Neural cell (in vitro differentiated cells): ENCODE measurements around the gene OVOL3.

Experiments used
- EP300 ChIP-seq: fragments of 450-650 bp; conservative IDR thresholded peaks from 2 replicates; pipeline ENCODE4 v1.6.1; 2014; ENCODE audit warnings: antibody characterized with exemption, mild to moderate bottlenecking, moderate library complexity; ENCODE audit not compliant: poor library complexity, severe bottlenecking
- EZH2 ChIP-seq: fragments of 200-600, 300-800 bp; shearing (Covaris generic), sonication (generic); IDR thresholded peaks from 2 replicates; pipeline ENCODE4 v1.6.1; 2014; ENCODE audit warnings: antibody characterized with exemption, low read length, borderline replicate concordance, mild to moderate bottlenecking; ENCODE audit not compliant: insufficient read depth, poor library complexity, severe bottlenecking
- POLR2AphosphoS5 ChIP-seq: IDR thresholded peaks from 2 replicates; pipeline ENCODE4 v1.6.1; 2012
- RAD21 ChIP-seq: fragments of 450-650 bp; conservative IDR thresholded peaks from 2 replicates; pipeline ENCODE4 v1.6.1; 2014; ENCODE audit warnings: antibody characterized with exemption, mild to moderate bottlenecking, moderate library complexity
- TF ChIP-seq, protein P1 (sequence below): fragments of 450-650 bp; IDR thresholded peaks from 2 replicates; pipeline ENCODE4 v1.5.1; 2014; ENCODE audit warnings: antibody characterized with exemption, mild to moderate bottlenecking, moderate library complexity; ENCODE audit not compliant: poor library complexity, severe bottlenecking

GRCh38 chr19:36116344-36116637, 5.3 kb downstream of the OVOL3 start:
- TF ChIP-seq, protein P1, sequence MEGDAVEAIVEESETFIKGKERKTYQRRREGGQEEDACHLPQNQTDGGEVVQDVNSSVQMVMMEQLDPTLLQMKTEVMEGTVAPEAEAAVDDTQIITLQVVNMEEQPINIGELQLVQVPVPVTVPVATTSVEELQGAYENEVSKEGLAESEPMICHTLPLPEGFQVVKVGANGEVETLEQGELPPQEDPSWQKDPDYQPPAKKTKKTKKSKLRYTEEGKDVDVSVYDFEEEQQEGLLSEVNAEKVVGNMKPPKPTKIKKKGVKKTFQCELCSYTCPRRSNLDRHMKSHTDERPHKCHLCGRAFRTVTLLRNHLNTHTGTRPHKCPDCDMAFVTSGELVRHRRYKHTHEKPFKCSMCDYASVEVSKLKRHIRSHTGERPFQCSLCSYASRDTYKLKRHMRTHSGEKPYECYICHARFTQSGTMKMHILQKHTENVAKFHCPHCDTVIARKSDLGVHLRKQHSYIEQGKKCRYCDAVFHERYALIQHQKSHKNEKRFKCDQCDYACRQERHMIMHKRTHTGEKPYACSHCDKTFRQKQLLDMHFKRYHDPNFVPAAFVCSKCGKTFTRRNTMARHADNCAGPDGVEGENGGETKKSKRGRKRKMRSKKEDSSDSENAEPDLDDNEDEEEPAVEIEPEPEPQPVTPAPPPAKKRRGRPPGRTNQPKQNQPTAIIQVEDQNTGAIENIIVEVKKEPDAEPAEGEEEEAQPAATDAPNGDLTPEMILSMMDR, result no peak
- TF ChIP-seq EZH2 (no peak), EP300 (no peak), POLR2AphosphoS5 (no peak), RAD21 (no peak)
